H9 (cell line): ENCODE measurements around the gene UCP2. TPM values are rescaled to one million over a fixed set of nuclear protein-coding genes. Genes with fewer than 3 reads are reported as not detected.
A peak's percentile ranks its signal among the peaks of the same experiment; 100 is the strongest.

ENCODE experiments used
- DNase-seq: peaks from one replicate; pipeline ENCODE4 v3.0.0-alpha.2; 2017
- H2AFZ ChIP-seq: one replicate; pipeline ENCODE4 v1.6.1; 2013; ENCODE audit warnings: mild to moderate bottlenecking, low read length, control low read depth, moderate library complexity
- H2AK5ac ChIP-seq: 2 replicates; pipeline ENCODE4 v1.6.1; 2013; ENCODE audit warnings: low read length, control low read depth, mixed read lengths; ENCODE audit not compliant: insufficient read length
- H2BK120ac ChIP-seq: one replicate; pipeline ENCODE4 v1.6.1; 2013; ENCODE audit warnings: low read depth, mild to moderate bottlenecking, low read length, control low read depth, inconsistent platforms; ENCODE audit not compliant: poor library complexity, severe bottlenecking
- H2BK12ac ChIP-seq: 2 replicates; pipeline ENCODE4 v1.6.1; 2013; ENCODE audit warnings: low read length, control low read depth, mixed read lengths, low read depth; ENCODE audit not compliant: insufficient read length
- H2BK15ac ChIP-seq: 2 replicates; pipeline ENCODE4 v1.6.1; 2013; ENCODE audit warnings: low read depth, low read length, control low read depth
- H2BK20ac ChIP-seq: one replicate; pipeline ENCODE4 v1.6.1; 2013; ENCODE audit warnings: low read depth, mild to moderate bottlenecking, low read length, control low read depth, inconsistent platforms; ENCODE audit not compliant: poor library complexity, severe bottlenecking
- H2BK5ac ChIP-seq: 2 replicates; pipeline ENCODE4 v1.6.1; 2013; ENCODE audit warnings: low read length, control low read depth, mixed read lengths; ENCODE audit not compliant: insufficient read length
- H3K14ac ChIP-seq: 2 replicates; pipeline ENCODE4 v1.6.1; 2013; ENCODE audit warnings: low read length, control low read depth; ENCODE audit not compliant: insufficient read depth
- H3K18ac ChIP-seq: 2 replicates; pipeline ENCODE4 v1.6.1; 2013; ENCODE audit warnings: low read depth, mild to moderate bottlenecking, mixed read lengths, low read length, control low read depth; ENCODE audit not compliant: insufficient read length
- H3K23ac ChIP-seq: 2 replicates; pipeline ENCODE4 v1.6.1; 2013; ENCODE audit warnings: low read length, control low read depth, mixed read lengths, low read depth; ENCODE audit not compliant: insufficient read length
- H3K23me2 ChIP-seq: 2 replicates; pipeline ENCODE4 v1.6.1; 2013; ENCODE audit warnings: low read depth, mild to moderate bottlenecking, mixed read lengths, low read length, control low read depth; ENCODE audit not compliant: insufficient read length, poor library complexity, severe bottlenecking
- H3K27ac ChIP-seq: 2 replicates; pipeline ENCODE4 v1.5.1; 2013; ENCODE audit warnings: low read length, control low read depth, mixed read lengths, low read depth; ENCODE audit not compliant: insufficient read length
- H3K27me3 ChIP-seq: 2 replicates; pipeline ENCODE4 v1.6.1; 2013; ENCODE audit warnings: low read length, control low read depth, inconsistent platforms; ENCODE audit not compliant: insufficient read depth
- H3K4ac ChIP-seq: 2 replicates; pipeline ENCODE4 v1.6.1; 2013; ENCODE audit warnings: low read depth, mild to moderate bottlenecking, control low read depth, inconsistent platforms, low read length, moderate library complexity
- H3K4me1 ChIP-seq: 2 replicates; pipeline ENCODE4 v1.6.1; 2013; ENCODE audit warnings: low read length, control low read depth, inconsistent platforms; ENCODE audit not compliant: insufficient read depth
- H3K4me2 ChIP-seq: 2 replicates; pipeline ENCODE4 v1.6.1; 2013; ENCODE audit warnings: low read length, control low read depth, mixed read lengths; ENCODE audit not compliant: insufficient read length, insufficient read depth
- H3K56ac ChIP-seq: 2 replicates; pipeline ENCODE4 v1.6.1; 2013; ENCODE audit warnings: low read depth, mild to moderate bottlenecking, mixed read lengths, low read length, control low read depth; ENCODE audit not compliant: insufficient read length
- H3K79me1 ChIP-seq: 2 replicates; pipeline ENCODE4 v1.6.1; 2013; ENCODE audit warnings: low read depth, mild to moderate bottlenecking, moderate library complexity, low read length, control low read depth, inconsistent platforms; ENCODE audit not compliant: insufficient read depth, poor library complexity, severe bottlenecking
- H3K79me2 ChIP-seq: 2 replicates; pipeline ENCODE4 v1.6.1; 2013; ENCODE audit warnings: low read length, control low read depth, inconsistent platforms; ENCODE audit not compliant: insufficient read depth
- H3K9ac ChIP-seq: 2 replicates; pipeline ENCODE4 v1.6.1; 2013; ENCODE audit warnings: low read length, control low read depth, mixed read lengths; ENCODE audit not compliant: insufficient read length; ENCODE audit errors: extremely low read depth
- H3K9me3 ChIP-seq: one replicate; pipeline ENCODE4 v1.6.1; 2013; ENCODE audit warnings: low read depth, low read length, inconsistent platforms; ENCODE audit not compliant: control insufficient read depth
- H3T11ph ChIP-seq: one replicate; pipeline ENCODE4 v1.6.1; 2013; ENCODE audit warnings: mild to moderate bottlenecking, low read length, control low read depth, inconsistent platforms
- H4K20me1 ChIP-seq: one replicate; pipeline ENCODE4 v1.6.1; 2013; ENCODE audit not compliant: control insufficient read depth, insufficient read length, insufficient read depth
- H4K5ac ChIP-seq: 2 replicates; pipeline ENCODE4 v1.6.1; 2013; ENCODE audit warnings: low read depth, mild to moderate bottlenecking, mixed read lengths, low read length, control low read depth; ENCODE audit not compliant: insufficient read length
- H4K8ac ChIP-seq: replicated peaks from 2 replicates; pipeline ENCODE4 v1.6.1; 2013; ENCODE audit warnings: low read length, control low read depth, mixed read lengths, low read depth; ENCODE audit not compliant: insufficient read length
- H4K91ac ChIP-seq: 2 replicates; pipeline ENCODE4 v1.6.1; 2013; ENCODE audit warnings: low read depth, mild to moderate bottlenecking, moderate library complexity, mixed read lengths, low read length, control low read depth; ENCODE audit not compliant: insufficient read length
- H3K27ac Mint-ChIP-seq, 3 experiments: 2 replicates in 2 of 3; 3 replicates in 1 of 3; pipeline ENCODE4 v1.8.0; 2020 to 2021; ENCODE audit warnings: mixed read lengths in 3 of 3, mild to moderate bottlenecking in 1 of 3, moderate library complexity in 1 of 3
- H3K27me3 Mint-ChIP-seq: 2 replicates; pipeline ENCODE4 v1.8.0; 2021; ENCODE audit warnings: low read depth, mild to moderate bottlenecking, moderate library complexity, mixed read lengths
- H3K36me3 Mint-ChIP-seq, 3 experiments: 2 replicates in 2 of 3; 3 replicates in 1 of 3; pipeline ENCODE4 v1.8.0; 2020 to 2021; ENCODE audit warnings: low read depth in 3 of 3, mixed read lengths in 3 of 3; ENCODE audit not compliant: insufficient read depth in 1 of 3
- H3K4me1 Mint-ChIP-seq, 2 experiments: 2 replicates each; pipeline ENCODE4 v1.8.0; 2020; ENCODE audit warnings: mixed read lengths in 2 of 2
- H3K4me3 Mint-ChIP-seq, 2 experiments: 2 replicates in 1 of 2; 3 replicates in 1 of 2; pipeline ENCODE4 v1.8.0; 2020 to 2021; ENCODE audit warnings: mild to moderate bottlenecking in 2 of 2, mixed read lengths in 2 of 2, moderate library complexity in 1 of 2
- H3K9me3 Mint-ChIP-seq, 2 experiments: 2 replicates in 1 of 2; 3 replicates in 1 of 2; pipeline ENCODE4 v1.8.0; 2020; ENCODE audit warnings: mild to moderate bottlenecking in 2 of 2, mixed read lengths in 2 of 2, moderate library complexity in 1 of 2
- CTCF ChIP-seq: fragments of 200-600 bp; sonication (generic); conservative IDR thresholded peaks from 3 replicates; pipeline ENCODE4 v1.8.0; 2021; ENCODE audit warnings: antibody characterized with exemption, mild to moderate bottlenecking
- WGBS: extraction: QIAGEN DNeasy Blood & Tissue Kit; methylation state at CpG from one replicate; pipeline ENCODE4 v1.1.7; 2013; ENCODE audit warnings: missing lambda C conversion rate, low lambda C conversion rate, mixed read lengths; ENCODE audit not compliant: insufficient read length; ENCODE audit errors: extremely low coverage; 5-methylcytosine and 5-hydroxymethylcytosine counted together
- total RNA-seq: library from RNA; stranded (reverse); gene quantifications from 2 replicates; pipeline ENCODE4 v1.2.1, GENCODE V29; 2021

Gene UCP2
- total RNA-seq, 1 experiment from 2014 or later: 62.1 TPM

GRCh38 chr11:74010306-74011300 lies 28.0 kb upstream of the UCP2 start:
- Histone ChIP-seq H3K56ac (no peak overlapping the region), H3K18ac (no peak overlapping the region), H3K4me2 (no peak overlapping the region), H2BK120ac (no peak overlapping the region), H2BK5ac (no peak overlapping the region), H3K23me2 (no peaks in the 10 kb centered on the region), H3K23ac (no peak overlapping the region), H4K20me1 (no peaks in the 10 kb centered on the region), H3K4me1 (no peaks in the 10 kb centered on the region), H3K79me1 (no peaks in the 10 kb centered on the region), H3K27ac (no peak overlapping the region), H2AFZ (no peak overlapping the region), H4K5ac (no peak overlapping the region), H3K9me3 (no peaks in the 10 kb centered on the region), H2BK15ac (no peak overlapping the region), H2AK5ac (no peak overlapping the region), H2BK20ac (no peak overlapping the region), H3K79me2 (no peaks in the 10 kb centered on the region), H3K27me3 (no peaks in the 10 kb centered on the region), H3K4ac (no peak overlapping the region), H3K9ac (no peak overlapping the region), H4K8ac (no peak overlapping the region), H4K91ac (no peak overlapping the region), H3K14ac (no peak overlapping the region), H3T11ph (no peak overlapping the region), H2BK12ac (no peak overlapping the region)
- no peak overlapping the region for H3K4me3 Mint-ChIP-seq
- H3K36me3 Mint-ChIP-seq: peaks cover 0 to 3% (median 2%) of the 10 kb centered on the region in 3 experiments; a peak in 2 of 7 replicates
- no peak for DNase-seq
- peak overlapping the region in 2 of 3 experiments; percentile 46 to 52; a peak in 3 of 7 replicates for H3K27ac Mint-ChIP-seq
- no CpG with 5 or more reads among the region's 9 CpGs for WGBS
- TF ChIP-seq CTCF: no peak
- H3K4me1 Mint-ChIP-seq: peaks cover 11 to 23% of the 10 kb centered on the region in 2 experiments
- no peaks in the 10 kb centered on the region; the same call in 1 of the 2 replicates for H3K27me3 Mint-ChIP-seq
- no peaks in the 10 kb centered on the region for H3K9me3 Mint-ChIP-seq
